ENCODE results near the gene ZNF333.

The ZNF333 gene

DNA sequence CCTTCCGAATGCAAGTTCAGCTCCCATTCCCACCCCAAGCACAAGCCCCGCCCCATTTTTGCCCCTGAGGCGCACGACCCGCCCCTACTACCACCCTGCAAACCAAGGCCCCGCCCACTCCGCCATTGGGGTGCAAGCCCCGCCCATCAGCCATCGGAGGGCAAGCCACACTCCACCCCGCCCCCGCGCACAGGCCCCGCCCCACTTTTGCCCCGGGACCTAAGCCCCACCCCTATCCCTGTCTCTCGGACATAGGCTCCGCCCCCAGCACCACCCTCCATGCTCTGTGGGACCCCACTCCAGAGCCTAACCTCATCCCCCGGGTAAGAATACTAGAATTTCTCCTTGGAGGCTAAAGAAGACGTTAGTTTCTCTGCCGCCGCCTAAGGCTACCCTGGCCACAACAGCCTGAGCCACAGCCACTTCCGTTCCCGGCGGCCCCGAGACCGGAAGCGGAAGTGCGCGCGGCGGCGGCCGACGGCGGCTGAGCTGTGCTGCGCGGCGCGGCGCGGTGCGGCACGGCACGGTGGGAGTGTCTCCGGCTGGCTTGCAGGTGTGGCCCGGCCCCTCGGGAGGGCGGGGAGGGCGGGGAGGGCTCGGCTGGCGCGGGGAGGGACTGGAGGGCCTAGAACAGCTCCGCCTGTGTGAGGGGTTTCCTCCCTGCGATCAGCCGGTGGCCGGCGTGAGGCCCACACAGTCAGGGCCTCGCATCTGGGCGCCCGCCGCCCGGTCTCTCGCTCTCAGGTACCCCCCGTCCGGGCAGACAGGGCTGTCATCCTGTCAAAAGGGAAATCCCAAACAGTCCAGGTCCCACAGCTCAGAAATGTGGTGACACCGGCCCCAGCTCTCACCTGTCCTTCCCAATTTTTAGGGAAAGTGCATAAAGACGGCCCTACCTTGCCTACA lies at the start of gene ZNF333:
ZNF333 (plus strand) TSS at position 451 of the 906 bp plus-strand sequence. CDS start 3,444 bp downstream, outside the sequence.
- DNase-seq (ENCODE audit: low read depth in 2 of 3, low spot score in 1 of 3) = peak; percentile 98 to 100 (median 100)

GRCh38 chr19:14648506-14648905 lies 41.3 kb upstream of the ZNF333 start:
- DNase-seq (ENCODE audit: low read depth in 2 of 3, low spot score in 1 of 3) = no peak

- DNase-seq (ENCODE audit: low read depth in 2 of 3, low spot score in 1 of 3) = no peak
Measured at GRCh38 chr19:14649020-14649419, 40.8 kb upstream of the ZNF333 start.

DNA sequence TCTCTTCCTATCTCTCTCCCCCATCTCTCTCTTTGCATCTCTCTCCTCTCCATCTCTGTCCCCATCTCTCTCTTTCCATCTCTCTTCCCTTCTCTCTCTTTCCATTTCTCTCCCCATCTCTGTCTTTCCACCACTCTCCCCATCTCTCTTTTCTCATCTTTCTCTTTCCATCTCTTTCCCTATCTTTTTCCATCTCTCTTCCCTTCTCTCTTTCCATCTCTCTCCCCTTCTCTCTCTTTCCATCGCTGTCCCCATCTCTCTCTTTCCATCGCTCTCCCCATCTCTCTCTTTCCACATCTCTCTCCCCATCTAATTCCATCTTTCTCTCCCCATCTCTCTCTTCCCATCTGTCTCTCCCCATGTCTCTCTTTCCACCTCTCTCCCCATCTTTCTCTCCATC lies 39.7 kb upstream of the ZNF333 start:
- no peak for DNase-seq (ENCODE audit: low read depth in 2 of 3, low spot score in 1 of 3)

DNA sequence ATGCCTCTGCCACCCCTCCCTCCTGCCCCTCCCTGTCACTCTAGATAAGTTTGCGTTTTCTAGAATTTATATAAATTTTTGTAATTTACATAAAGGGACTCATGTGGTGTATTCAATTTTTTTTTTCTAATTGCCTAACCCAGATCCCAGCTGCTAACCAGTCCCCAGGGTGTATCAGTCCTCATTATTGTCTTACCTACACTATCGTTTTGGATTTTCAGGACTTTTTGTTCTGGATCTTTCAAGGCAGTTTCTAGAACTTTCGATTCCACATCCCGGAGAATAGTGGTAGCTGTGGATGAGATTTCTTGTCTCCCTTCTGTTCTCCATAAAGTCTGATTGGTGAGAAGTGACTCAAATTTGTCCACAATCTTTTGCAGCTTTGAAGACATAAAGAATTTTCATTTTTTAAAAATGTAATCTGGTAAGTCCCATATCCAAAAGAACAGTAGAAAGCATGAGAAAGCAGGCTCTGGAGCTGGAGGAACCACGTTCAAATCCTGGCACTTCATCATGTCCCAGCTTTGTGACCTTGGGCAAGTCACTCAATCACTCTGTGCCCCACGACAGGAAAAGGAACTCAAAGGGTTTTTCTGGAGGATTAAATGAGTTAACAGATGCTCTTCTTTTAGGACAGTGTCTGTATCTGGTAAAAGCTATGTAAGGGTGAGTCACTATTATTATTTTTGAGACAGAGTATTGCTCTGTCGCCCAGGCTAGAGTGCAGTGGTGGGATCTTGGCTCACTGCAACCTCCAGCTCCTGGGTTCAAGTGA lies 34.9 kb upstream of the ZNF333 start:
- DNase-seq (ENCODE audit: low read depth in 2 of 3, low spot score in 1 of 3) = no peak

DNA sequence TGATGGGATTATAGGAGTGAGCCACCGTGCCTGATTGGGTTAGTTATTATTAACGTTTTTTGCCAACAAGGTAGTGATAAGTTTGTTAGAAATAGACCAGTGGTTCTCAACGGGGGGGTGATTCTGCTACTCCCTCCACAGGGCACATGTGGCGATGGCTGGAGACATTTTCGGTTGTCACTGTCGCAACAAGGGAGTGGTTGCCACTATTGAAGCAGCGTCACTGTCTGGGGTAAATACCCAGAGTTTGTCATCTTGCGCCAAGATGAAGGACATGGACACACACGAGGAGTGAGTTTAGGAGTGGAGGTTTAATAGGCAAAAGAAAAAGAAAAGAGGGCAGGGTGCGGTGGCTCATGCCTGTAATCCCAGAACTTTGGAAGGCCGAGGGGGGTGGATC lies 34.1 kb upstream of the ZNF333 start:
- no peak for DNase-seq (ENCODE audit: low read depth in 2 of 3, low spot score in 1 of 3)

DNA sequence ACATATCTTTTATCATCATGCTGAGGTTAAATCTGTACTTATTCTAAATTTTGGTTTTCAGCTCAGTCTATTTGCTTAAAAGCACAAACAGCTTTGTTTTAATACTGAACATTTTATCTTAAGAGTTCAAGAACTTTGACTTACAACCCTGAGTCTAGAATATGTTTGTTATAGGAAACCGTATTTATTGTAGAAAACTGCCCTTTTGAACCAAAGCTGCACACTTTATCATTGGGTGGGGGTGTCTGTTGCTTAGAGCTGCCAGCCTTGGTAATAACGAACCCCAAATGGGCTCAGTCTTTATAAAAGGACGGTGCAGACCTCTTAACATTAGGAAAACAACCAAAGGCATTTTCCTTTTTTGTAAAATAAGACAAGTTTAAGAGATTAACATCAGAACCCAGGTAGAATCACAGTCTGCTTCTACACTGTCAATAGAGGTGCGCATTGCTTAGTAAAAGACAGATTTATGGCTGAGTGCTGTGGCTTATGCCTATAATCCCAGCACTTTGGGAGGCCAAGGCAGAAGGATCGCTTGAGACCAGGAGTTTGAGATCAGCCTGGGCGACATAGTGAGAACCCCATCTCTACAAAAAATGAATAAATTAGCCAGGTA lies 29.9 kb upstream of the ZNF333 start:
- DNase-seq (ENCODE audit: low read depth in 2 of 3, low spot score in 1 of 3) = no peak

GRCh38 chr19:14661372-14661924 lies 28.4 kb upstream of the ZNF333 start:
- DNase-seq (ENCODE audit: low read depth in 2 of 3, low spot score in 1 of 3) = no peak

DNA sequence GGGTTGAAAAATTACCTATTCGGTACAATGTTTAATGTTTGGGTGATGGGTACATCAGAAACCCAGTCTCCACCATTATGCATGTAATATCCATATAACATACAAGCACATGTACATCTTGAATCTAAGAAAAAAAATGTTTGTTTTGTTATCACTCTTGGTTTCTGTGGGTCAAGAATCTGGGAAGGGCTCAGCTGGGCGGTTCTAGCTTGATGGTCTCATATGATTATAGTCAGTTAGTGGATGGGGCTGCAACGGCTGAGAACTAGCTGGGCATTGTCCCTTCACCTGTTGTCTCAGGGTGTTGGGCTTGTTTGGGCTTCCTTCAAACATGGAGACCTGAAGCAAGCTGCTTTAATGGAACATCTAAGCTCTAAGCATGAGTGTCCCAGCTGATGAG lies 19.9 kb upstream of the ZNF333 start:
- DNase-seq (ENCODE audit: low read depth in 2 of 3, low spot score in 1 of 3) = no peak

DNA sequence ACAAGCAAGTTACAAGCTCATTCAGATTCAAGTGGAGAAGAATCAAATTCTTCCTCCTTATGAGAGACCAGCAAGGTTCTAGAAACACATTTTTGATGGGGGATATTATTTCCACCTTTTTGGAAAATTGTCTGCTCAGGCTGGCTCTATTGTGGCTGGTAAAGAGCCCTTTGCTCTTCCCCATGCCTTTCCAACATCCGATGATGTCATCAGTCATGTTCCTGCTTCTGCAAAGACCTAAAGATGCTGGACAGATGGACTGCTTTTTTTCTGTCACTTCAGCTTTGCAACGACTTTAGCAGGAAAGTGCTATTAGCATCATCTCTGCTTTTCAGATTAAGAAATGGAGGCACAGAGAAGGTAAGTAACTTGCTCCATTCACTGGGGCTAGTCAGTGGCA lies 19.4 kb upstream of the ZNF333 start:
- DNase-seq (ENCODE audit: low read depth in 2 of 3, low spot score in 1 of 3) = no peak

DNA sequence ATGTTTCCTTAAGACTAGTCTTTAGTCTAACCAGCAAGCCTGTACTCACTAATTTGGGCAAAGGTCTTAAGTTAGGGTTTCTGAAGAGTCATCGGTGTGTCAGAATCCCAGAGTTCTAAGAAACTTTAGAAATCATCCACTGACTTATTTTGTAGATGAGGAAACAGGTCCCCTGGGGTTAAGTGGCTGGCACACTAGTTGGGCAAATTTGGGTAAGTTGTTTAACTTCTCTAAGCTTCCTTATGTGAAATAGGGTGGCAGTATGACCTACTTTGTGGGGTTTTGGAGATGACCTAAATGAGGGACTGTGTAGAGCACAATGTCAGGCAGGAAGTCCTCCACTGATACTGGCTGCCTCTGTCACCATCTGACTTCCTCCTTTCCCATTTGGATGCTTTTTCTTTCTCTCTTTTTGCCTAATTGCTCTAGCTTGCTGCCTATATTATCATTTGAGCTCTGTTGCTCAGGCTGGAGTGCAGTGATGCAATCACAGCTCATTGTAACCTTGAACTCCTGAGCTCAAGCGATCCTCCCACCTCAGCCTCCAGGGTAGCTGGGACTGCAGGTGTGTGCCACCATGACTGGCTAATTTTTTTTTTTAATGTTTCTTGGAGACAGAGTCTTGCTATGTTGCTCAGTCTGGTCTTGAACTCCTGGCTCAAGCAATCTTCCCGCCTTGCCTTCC lies 17.5 kb upstream of the ZNF333 start:
- no peak for DNase-seq (ENCODE audit: low read depth in 2 of 3, low spot score in 1 of 3)

GRCh38 chr19:14673088-14673487 lies 16.8 kb upstream of the ZNF333 start:
- no peak for DNase-seq (ENCODE audit: low read depth in 2 of 3, low spot score in 1 of 3)

DNA sequence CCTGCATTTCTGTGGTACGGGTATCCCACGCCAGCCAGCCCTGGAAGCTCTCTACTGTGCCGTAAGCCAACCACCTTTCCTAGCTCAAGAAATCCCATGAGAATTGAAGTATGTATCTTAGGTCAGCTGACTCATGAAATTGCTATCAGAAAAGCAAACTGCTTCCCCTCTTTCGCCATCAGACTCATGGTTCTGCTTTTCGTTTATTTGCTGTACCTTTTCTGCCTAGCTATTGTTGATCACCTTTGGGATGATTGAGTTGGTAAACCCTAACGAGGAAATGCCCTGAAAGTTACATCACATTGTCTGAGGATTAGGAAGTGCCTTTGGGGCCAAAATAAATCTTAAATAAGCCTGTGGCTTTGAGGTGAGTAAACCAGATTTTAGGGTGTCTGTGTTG lies 15.1 kb upstream of the ZNF333 start, which contains the start of gene ADGRE3:
ADGRE3 (minus strand) TSS at position 81 of the 400 bp plus-strand sequence; CDS start at position 7, 74 bp downstream.
- no peak for DNase-seq (ENCODE audit: low read depth in 2 of 3, low spot score in 1 of 3)

GRCh38 chr19:14676762-14677161 lies 13.1 kb upstream of the ZNF333 start:
- no peak for DNase-seq (ENCODE audit: low read depth in 2 of 3, low spot score in 1 of 3)

GRCh38 chr19:14677464-14677863 lies 12.4 kb upstream of the ZNF333 start:
- no peak for DNase-seq (ENCODE audit: low read depth in 2 of 3, low spot score in 1 of 3)

GRCh38 chr19:14678199-14678598 lies 11.6 kb upstream of the ZNF333 start:
- DNase-seq (ENCODE audit: low read depth in 2 of 3, low spot score in 1 of 3) = no peak

GRCh38 chr19:14682084-14682483 lies 7.8 kb upstream of the ZNF333 start:
- no peak for DNase-seq (ENCODE audit: low read depth in 2 of 3, low spot score in 1 of 3)

DNA sequence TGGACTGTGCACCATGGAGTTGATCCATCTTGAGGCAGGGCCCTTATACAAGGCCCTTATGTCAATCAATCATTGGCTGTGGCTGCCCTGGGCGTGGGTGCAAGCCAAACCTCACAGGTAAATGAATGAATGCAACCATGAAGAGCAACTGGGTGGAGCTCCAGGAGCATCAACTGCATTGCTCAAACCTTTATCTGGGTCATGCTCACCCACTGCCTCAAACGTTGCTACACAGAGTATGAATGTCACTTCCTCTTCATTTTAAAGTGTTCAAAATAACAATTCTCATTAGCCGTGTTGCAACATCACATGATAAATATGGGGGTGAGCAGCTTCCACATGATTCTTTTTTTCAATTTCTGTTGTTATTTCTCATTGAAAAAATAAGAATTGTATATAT lies 6.4 kb upstream of the ZNF333 start:
- DNase-seq (ENCODE audit: low read depth in 2 of 3, low spot score in 1 of 3) = no peak

- DNase-seq (ENCODE audit: low read depth in 2 of 3, low spot score in 1 of 3) = peak in 2 of 3 donors; percentile 7 to 14
Measured at GRCh38 chr19:14686411-14686810, 3.4 kb upstream of the ZNF333 start.

- no peak for DNase-seq (ENCODE audit: low read depth in 2 of 3, low spot score in 1 of 3)
Measured at GRCh38 chr19:14694641-14695266, 4.9 kb downstream of the ZNF333 start.
